H9 (cell line): Measurements from ENCODE around the gene ABCA3. TPM values are rescaled to one million over a fixed set of nuclear protein-coding genes. Genes with fewer than 3 reads are reported as not detected.

Source experiments
- DNase-seq: peaks from one replicate; pipeline ENCODE4 v3.0.0-alpha.2; 2017
- H2AFZ ChIP-seq: one replicate; pipeline ENCODE4 v1.6.1; 2013; ENCODE audit warnings: mild to moderate bottlenecking, low read length, control low read depth, moderate library complexity
- H2AK5ac ChIP-seq: 2 replicates; pipeline ENCODE4 v1.6.1; 2013; ENCODE audit warnings: low read length, control low read depth, mixed read lengths; ENCODE audit not compliant: insufficient read length
- H2BK120ac ChIP-seq: one replicate; pipeline ENCODE4 v1.6.1; 2013; ENCODE audit warnings: low read depth, mild to moderate bottlenecking, low read length, control low read depth, inconsistent platforms; ENCODE audit not compliant: poor library complexity, severe bottlenecking
- H2BK12ac ChIP-seq: 2 replicates; pipeline ENCODE4 v1.6.1; 2013; ENCODE audit warnings: low read length, control low read depth, mixed read lengths, low read depth; ENCODE audit not compliant: insufficient read length
- H2BK15ac ChIP-seq: 2 replicates; pipeline ENCODE4 v1.6.1; 2013; ENCODE audit warnings: low read depth, low read length, control low read depth
- H2BK20ac ChIP-seq: one replicate; pipeline ENCODE4 v1.6.1; 2013; ENCODE audit warnings: low read depth, mild to moderate bottlenecking, low read length, control low read depth, inconsistent platforms; ENCODE audit not compliant: poor library complexity, severe bottlenecking
- H2BK5ac ChIP-seq: 2 replicates; pipeline ENCODE4 v1.6.1; 2013; ENCODE audit warnings: low read length, control low read depth, mixed read lengths; ENCODE audit not compliant: insufficient read length
- H3K14ac ChIP-seq: 2 replicates; pipeline ENCODE4 v1.6.1; 2013; ENCODE audit warnings: low read length, control low read depth; ENCODE audit not compliant: insufficient read depth
- H3K18ac ChIP-seq: 2 replicates; pipeline ENCODE4 v1.6.1; 2013; ENCODE audit warnings: low read depth, mild to moderate bottlenecking, mixed read lengths, low read length, control low read depth; ENCODE audit not compliant: insufficient read length
- H3K23ac ChIP-seq: 2 replicates; pipeline ENCODE4 v1.6.1; 2013; ENCODE audit warnings: low read length, control low read depth, mixed read lengths, low read depth; ENCODE audit not compliant: insufficient read length
- H3K23me2 ChIP-seq: 2 replicates; pipeline ENCODE4 v1.6.1; 2013; ENCODE audit warnings: low read depth, mild to moderate bottlenecking, mixed read lengths, low read length, control low read depth; ENCODE audit not compliant: insufficient read length, poor library complexity, severe bottlenecking
- H3K27ac ChIP-seq: 2 replicates; pipeline ENCODE4 v1.5.1; 2013; ENCODE audit warnings: low read length, control low read depth, mixed read lengths, low read depth; ENCODE audit not compliant: insufficient read length
- H3K27me3 ChIP-seq: 2 replicates; pipeline ENCODE4 v1.6.1; 2013; ENCODE audit warnings: low read length, control low read depth, inconsistent platforms; ENCODE audit not compliant: insufficient read depth
- H3K4ac ChIP-seq: 2 replicates; pipeline ENCODE4 v1.6.1; 2013; ENCODE audit warnings: low read depth, mild to moderate bottlenecking, control low read depth, inconsistent platforms, low read length, moderate library complexity
- H3K4me1 ChIP-seq: 2 replicates; pipeline ENCODE4 v1.6.1; 2013; ENCODE audit warnings: low read length, control low read depth, inconsistent platforms; ENCODE audit not compliant: insufficient read depth
- H3K4me2 ChIP-seq: 2 replicates; pipeline ENCODE4 v1.6.1; 2013; ENCODE audit warnings: low read length, control low read depth, mixed read lengths; ENCODE audit not compliant: insufficient read length, insufficient read depth
- H3K56ac ChIP-seq: 2 replicates; pipeline ENCODE4 v1.6.1; 2013; ENCODE audit warnings: low read depth, mild to moderate bottlenecking, mixed read lengths, low read length, control low read depth; ENCODE audit not compliant: insufficient read length
- H3K79me1 ChIP-seq: 2 replicates; pipeline ENCODE4 v1.6.1; 2013; ENCODE audit warnings: low read depth, mild to moderate bottlenecking, moderate library complexity, low read length, control low read depth, inconsistent platforms; ENCODE audit not compliant: insufficient read depth, poor library complexity, severe bottlenecking
- H3K79me2 ChIP-seq: 2 replicates; pipeline ENCODE4 v1.6.1; 2013; ENCODE audit warnings: low read length, control low read depth, inconsistent platforms; ENCODE audit not compliant: insufficient read depth
- H3K9ac ChIP-seq: 2 replicates; pipeline ENCODE4 v1.6.1; 2013; ENCODE audit warnings: low read length, control low read depth, mixed read lengths; ENCODE audit not compliant: insufficient read length; ENCODE audit errors: extremely low read depth
- H3K9me3 ChIP-seq: one replicate; pipeline ENCODE4 v1.6.1; 2013; ENCODE audit warnings: low read depth, low read length, inconsistent platforms; ENCODE audit not compliant: control insufficient read depth
- H3T11ph ChIP-seq: one replicate; pipeline ENCODE4 v1.6.1; 2013; ENCODE audit warnings: mild to moderate bottlenecking, low read length, control low read depth, inconsistent platforms
- H4K20me1 ChIP-seq: one replicate; pipeline ENCODE4 v1.6.1; 2013; ENCODE audit not compliant: control insufficient read depth, insufficient read length, insufficient read depth
- H4K5ac ChIP-seq: 2 replicates; pipeline ENCODE4 v1.6.1; 2013; ENCODE audit warnings: low read depth, mild to moderate bottlenecking, mixed read lengths, low read length, control low read depth; ENCODE audit not compliant: insufficient read length
- H4K8ac ChIP-seq: replicated peaks from 2 replicates; pipeline ENCODE4 v1.6.1; 2013; ENCODE audit warnings: low read length, control low read depth, mixed read lengths, low read depth; ENCODE audit not compliant: insufficient read length
- H4K91ac ChIP-seq: 2 replicates; pipeline ENCODE4 v1.6.1; 2013; ENCODE audit warnings: low read depth, mild to moderate bottlenecking, moderate library complexity, mixed read lengths, low read length, control low read depth; ENCODE audit not compliant: insufficient read length
- H3K27ac Mint-ChIP-seq, 3 experiments: 2 replicates in 2 of 3; 3 replicates in 1 of 3; pipeline ENCODE4 v1.8.0; 2020 to 2021; ENCODE audit warnings: mixed read lengths in 3 of 3, mild to moderate bottlenecking in 1 of 3, moderate library complexity in 1 of 3
- H3K27me3 Mint-ChIP-seq: 2 replicates; pipeline ENCODE4 v1.8.0; 2021; ENCODE audit warnings: low read depth, mild to moderate bottlenecking, moderate library complexity, mixed read lengths
- H3K36me3 Mint-ChIP-seq, 3 experiments: 2 replicates in 2 of 3; 3 replicates in 1 of 3; pipeline ENCODE4 v1.8.0; 2020 to 2021; ENCODE audit warnings: low read depth in 3 of 3, mixed read lengths in 3 of 3; ENCODE audit not compliant: insufficient read depth in 1 of 3
- H3K4me1 Mint-ChIP-seq, 2 experiments: 2 replicates each; pipeline ENCODE4 v1.8.0; 2020; ENCODE audit warnings: mixed read lengths in 2 of 2
- H3K4me3 Mint-ChIP-seq, 2 experiments: 2 replicates in 1 of 2; 3 replicates in 1 of 2; pipeline ENCODE4 v1.8.0; 2020 to 2021; ENCODE audit warnings: mild to moderate bottlenecking in 2 of 2, mixed read lengths in 2 of 2, moderate library complexity in 1 of 2
- H3K9me3 Mint-ChIP-seq, 2 experiments: 2 replicates in 1 of 2; 3 replicates in 1 of 2; pipeline ENCODE4 v1.8.0; 2020; ENCODE audit warnings: mild to moderate bottlenecking in 2 of 2, mixed read lengths in 2 of 2, moderate library complexity in 1 of 2
- WGBS: extraction: QIAGEN DNeasy Blood & Tissue Kit; methylation state at CpG from one replicate; pipeline ENCODE4 v1.1.7; 2013; ENCODE audit warnings: missing lambda C conversion rate, low lambda C conversion rate, mixed read lengths; ENCODE audit not compliant: insufficient read length; ENCODE audit errors: extremely low coverage; 5-methylcytosine and 5-hydroxymethylcytosine counted together
- total RNA-seq: library from RNA; stranded (reverse); gene quantifications from 2 replicates; pipeline ENCODE4 v1.2.1, GENCODE V29; 2021
- TF ChIP-seq, protein P1 (sequence below): fragments of 200-600 bp; sonication (generic); conservative IDR thresholded peaks from 3 replicates; pipeline ENCODE4 v1.8.0; 2021; ENCODE audit warnings: antibody characterized with exemption, mild to moderate bottlenecking

The ABCA3 gene
- total RNA-seq, 1 experiment from 2014 or later, result 8.0 TPM

- no peak overlapping the region for H2BK15ac ChIP-seq
- Mint-ChIP-seq H3K27ac (no peak overlapping the region), H3K4me3 (no peak overlapping the region), H3K9me3 (no peaks in the 10 kb centered on the region), H3K27me3 (peaks cover 4% of the 10 kb centered on the region; the same call in 1 of the 2 replicates), H3K36me3 (no peaks in the 10 kb centered on the region; a peak in 1 of 7 replicates), H3K4me1 (peaks cover 0 to 6% of the 10 kb centered on the region in 2 experiments; a peak in 1 of 4 replicates)
- H3K23ac ChIP-seq, result no peak overlapping the region
- H3T11ph ChIP-seq, result no peak overlapping the region
- H2BK12ac ChIP-seq, result no peak overlapping the region
- H2BK20ac ChIP-seq, result no peak overlapping the region
- H3K56ac ChIP-seq, result no peak overlapping the region
- TF ChIP-seq, protein P1, sequence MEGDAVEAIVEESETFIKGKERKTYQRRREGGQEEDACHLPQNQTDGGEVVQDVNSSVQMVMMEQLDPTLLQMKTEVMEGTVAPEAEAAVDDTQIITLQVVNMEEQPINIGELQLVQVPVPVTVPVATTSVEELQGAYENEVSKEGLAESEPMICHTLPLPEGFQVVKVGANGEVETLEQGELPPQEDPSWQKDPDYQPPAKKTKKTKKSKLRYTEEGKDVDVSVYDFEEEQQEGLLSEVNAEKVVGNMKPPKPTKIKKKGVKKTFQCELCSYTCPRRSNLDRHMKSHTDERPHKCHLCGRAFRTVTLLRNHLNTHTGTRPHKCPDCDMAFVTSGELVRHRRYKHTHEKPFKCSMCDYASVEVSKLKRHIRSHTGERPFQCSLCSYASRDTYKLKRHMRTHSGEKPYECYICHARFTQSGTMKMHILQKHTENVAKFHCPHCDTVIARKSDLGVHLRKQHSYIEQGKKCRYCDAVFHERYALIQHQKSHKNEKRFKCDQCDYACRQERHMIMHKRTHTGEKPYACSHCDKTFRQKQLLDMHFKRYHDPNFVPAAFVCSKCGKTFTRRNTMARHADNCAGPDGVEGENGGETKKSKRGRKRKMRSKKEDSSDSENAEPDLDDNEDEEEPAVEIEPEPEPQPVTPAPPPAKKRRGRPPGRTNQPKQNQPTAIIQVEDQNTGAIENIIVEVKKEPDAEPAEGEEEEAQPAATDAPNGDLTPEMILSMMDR, result no peak
- H3K23me2 ChIP-seq, result no peaks in the 10 kb centered on the region
- DNase-seq, result no peak
- no peaks in the 10 kb centered on the region for H4K20me1 ChIP-seq
- no CpG with 5 or more reads among the region's 5 CpGs for WGBS
- H3K79me1 ChIP-seq, result no peaks in the 10 kb centered on the region
- H3K14ac ChIP-seq, result no peak overlapping the region
- H3K4ac ChIP-seq, result no peak overlapping the region
- H3K79me2 ChIP-seq, result no peaks in the 10 kb centered on the region
- H4K5ac ChIP-seq, result no peak overlapping the region
- no peaks in the 10 kb centered on the region for H3K27me3 ChIP-seq
- H3K18ac ChIP-seq, result no peak overlapping the region
- no peak overlapping the region for H3K27ac ChIP-seq
- H2BK5ac ChIP-seq, result no peak overlapping the region
- H3K4me1 ChIP-seq, result no peaks in the 10 kb centered on the region
- no peak overlapping the region for H2BK120ac ChIP-seq
- H3K9me3 ChIP-seq, result no peaks in the 10 kb centered on the region
- no peak overlapping the region for H3K9ac ChIP-seq
- H4K91ac ChIP-seq, result no peak overlapping the region
- H2AK5ac ChIP-seq, result no peak overlapping the region
- no peak overlapping the region for H2AFZ ChIP-seq
- H4K8ac ChIP-seq, result no peak overlapping the region
- H3K4me2 ChIP-seq, result no peak overlapping the region
Measured at GRCh38 chr16:2282262-2282661, 58.3 kb downstream of the ABCA3 start.
